KG1 (cell line): ENCODE results near the gene POGK.
"Not testable (repeated sequence)": the region's sequence is repeated elsewhere in the genome, so short reads cannot be mapped to it uniquely, and the experiment has no call there.

Experiments used
- DNase-seq: peaks from one replicate; lab custom pipeline; 2025; lab: John Stamatoyannopoulos, UW

POGK gene

DNA sequence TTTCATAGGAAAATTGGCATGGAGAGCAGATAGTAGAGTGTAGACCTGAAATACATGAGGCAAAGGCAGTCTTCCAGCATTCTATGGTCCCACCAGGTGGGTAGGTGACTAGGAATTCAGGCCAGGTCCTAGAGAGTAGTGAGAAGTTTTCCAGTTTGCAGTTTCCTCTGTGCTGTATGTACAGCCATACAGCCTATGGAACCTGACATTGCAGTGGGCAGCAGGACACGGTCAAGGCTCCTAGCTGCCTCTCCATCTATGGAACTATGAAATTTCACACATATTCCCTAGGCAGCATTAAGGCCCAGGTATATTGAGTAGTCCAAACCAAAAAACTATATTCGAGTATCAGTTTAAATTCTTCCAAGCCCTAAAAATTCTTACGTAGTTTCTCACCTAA, 16.3 kb downstream of the POGK start:
- DNase-seq: no peak

DNA sequence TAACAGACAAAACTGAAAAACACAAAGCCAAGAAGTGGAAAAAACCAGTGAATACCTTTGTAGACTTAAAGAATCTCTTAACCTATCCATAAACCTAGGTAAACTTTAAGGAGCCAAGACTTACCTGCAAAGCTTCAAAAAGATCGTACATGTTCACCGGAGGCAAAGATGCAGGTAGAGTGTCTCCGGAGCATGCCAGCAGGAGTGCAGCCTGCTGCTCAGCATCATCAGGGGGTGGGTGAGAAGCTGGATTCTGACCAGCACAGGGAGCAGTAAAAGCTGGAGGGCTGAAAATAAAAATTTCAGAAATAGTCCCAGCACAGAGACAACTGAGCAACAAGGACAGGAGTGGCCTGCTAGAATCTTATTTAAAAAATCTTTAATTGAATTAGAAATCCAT, 18.7 kb downstream of the POGK start:
- no peak for DNase-seq

DNA sequence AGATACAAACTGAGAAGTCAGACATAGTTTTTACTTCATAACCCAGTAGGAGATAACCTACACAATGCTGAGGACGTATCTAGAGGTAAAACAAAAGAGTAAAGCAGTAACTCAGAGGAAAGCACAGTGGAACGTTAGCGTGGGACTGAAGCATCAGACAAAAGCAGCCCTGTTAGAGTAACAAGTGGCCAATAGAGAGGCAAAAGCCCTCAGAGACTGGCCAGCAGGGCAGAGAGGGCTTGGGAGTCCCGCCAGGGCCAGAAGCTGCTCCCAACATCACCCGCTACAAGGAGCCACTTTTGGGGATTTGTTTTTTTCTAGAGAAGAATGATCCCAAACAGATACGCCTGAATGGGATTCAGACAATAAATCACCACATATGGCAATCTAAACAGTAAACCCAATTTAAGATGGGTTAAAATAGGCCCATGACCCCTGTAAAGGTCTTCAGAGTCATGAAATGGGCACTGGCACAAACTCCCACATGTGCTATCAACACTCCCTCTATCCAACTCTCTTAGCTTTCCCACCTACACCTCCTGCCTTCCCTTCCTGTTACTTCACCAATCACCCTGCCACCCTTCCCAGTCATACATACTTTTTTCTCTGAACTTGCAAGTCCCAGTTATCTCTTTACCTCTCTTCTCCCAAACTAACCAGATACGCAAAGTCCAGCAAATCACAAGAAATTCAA, 19.6 kb downstream of the POGK start:
- no peak for DNase-seq

DNA sequence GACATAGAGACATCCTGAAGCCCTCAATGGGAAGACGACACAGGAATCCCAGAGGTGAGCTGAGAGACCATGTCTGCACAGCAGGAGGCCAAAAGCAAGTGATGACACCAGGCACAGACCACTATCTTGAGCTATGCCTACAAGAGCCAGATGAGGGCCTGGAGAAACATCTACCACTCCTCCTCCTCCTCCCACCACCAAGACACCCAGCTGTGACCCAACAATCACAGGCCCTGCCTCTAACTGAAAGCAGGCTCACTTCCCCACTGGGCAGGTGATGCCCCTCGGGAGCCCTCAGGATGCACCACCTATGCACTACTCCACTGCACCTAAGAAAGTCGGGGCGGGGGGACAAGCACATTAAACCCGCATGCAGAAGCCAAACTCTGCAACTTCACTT, 20.3 kb downstream of the POGK start:
- no peak for DNase-seq

DNA sequence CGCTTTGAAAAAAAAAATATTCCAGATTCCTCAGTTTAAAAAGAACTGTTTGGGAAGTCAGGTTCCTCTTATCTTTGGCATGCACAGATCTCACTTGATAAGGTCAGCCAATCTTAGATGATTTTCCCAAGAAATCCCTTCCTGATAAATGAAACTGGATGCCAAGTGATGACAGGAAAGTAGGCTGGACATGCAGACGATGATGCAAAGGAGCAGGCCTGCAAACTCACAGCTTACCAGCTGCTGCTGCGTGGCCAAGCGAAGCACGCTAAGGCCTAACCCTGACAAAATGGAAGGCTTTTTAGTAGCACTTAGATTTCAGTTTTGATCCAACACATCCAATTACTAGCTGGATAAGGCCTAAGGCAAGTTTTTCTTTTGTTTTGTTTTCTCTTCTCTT, 26.7 kb downstream of the POGK start:
- no peak for DNase-seq

DNA sequence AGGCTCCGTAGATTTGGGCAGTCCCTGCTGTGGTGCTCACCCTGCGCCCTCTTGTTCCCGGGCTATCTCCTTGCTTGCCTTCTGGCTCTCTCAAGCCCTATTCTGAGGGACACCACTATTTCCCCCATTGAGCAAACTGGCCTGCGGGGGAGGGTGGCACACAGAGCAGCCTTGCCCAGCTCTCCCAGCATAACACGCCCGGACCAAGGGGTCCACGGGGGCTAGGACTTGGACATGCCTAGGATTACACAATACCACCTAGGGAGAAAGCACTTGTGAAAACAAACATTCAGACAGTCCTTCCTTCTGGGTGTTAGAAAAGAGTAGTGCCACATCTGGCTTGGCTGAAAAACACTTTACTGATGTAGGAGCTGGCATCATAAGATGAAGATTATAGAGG, 29.4 kb downstream of the POGK start:
- DNase-seq: no peak

DNA sequence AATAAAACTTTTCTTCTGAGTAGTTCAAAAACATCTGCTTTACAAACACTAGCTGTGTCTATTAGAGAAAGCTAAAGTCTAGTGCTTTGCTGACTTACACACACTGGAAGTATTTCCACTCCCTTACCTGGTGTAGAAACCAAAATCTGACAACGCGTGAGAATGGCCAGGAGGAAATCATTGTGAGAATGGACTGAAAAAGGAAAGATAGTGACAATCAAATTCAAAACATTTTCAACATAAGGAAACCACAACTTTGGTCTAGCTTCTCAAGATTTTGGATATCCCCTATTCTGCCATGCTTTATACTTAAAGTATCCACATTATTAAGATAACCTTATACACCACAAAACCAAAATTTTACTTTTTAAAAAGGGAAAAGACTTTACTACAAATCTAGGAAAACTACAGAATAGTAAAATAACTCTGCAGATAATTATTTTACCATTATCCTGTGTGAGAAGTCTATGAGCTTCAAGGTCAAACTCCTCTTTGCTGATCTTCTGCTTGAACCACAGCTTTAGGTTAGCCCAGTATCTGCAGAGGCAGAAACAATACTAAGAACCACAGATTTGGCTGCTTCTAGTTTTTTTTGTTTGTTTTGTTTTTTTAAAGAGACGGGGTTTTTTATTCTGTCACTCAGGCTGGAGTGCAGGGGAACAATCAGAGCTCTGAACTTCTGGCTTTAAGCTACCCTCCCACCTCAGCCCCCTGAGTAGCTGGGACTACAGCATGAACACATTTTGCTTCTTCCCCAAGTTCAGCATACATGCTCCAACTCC, 30.2 kb downstream of the POGK start:
- no peak for DNase-seq

DNA sequence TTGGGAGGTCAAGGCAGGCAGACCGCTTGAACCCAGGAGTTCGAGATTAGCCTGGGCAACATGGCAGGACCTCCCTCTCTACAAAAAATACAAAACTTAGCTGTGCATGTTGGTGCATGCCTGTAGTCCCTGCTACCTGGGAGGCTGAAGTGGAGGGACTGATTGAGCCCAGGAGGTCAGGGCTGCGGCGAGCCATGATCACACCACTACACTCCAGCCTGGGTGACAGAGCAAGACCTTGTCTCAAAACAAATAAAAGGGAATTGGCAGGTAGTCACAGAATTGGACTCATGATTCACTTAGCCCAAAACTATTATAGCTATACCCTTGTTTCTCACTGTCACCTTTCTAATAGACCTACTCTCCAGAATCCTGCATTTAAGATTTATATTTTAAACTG, 31.3 kb downstream of the POGK start:
- no peak for DNase-seq

DNA sequence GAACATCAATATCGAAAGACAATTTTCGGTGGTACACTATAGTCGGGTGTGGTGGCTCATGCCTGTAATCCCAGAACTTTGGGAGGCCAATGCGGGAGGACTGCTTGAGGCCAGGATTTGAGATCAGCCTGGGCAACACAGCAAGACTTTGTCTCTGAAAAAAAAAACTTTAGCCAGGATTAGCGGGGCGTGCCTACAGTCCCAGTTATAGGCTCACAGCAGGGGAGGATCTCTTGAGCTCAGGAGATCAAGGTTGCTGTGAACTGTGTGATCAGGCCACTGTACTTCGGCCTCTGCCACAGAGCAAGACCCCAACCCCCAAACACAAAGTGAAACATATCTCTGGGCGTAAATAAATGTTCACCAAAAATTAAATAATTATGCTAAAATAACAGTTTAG, 35.2 kb downstream of the POGK start:
- DNase-seq: no peak

DNA sequence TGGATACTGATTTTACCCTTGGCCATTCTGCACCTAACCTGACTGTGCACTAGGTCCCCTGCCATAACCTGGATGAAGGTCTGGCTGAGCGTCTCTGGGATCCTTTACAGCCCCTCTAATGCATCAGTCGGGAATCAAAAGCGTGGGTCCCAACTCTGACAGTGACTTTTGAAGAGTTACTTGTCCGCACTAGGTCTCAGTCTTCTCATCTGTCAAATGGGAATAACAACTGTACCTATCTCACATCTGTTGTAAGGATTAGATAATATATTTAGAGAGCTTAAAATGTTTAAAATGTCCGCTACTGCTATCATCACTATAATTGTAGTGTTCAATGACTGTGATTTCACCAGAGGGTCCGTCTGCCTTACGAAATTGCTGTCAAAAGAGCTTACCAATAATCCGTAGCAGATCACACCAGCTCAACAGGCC, 36.0 kb downstream of the POGK start:
- DNase-seq: no peak

DNA sequence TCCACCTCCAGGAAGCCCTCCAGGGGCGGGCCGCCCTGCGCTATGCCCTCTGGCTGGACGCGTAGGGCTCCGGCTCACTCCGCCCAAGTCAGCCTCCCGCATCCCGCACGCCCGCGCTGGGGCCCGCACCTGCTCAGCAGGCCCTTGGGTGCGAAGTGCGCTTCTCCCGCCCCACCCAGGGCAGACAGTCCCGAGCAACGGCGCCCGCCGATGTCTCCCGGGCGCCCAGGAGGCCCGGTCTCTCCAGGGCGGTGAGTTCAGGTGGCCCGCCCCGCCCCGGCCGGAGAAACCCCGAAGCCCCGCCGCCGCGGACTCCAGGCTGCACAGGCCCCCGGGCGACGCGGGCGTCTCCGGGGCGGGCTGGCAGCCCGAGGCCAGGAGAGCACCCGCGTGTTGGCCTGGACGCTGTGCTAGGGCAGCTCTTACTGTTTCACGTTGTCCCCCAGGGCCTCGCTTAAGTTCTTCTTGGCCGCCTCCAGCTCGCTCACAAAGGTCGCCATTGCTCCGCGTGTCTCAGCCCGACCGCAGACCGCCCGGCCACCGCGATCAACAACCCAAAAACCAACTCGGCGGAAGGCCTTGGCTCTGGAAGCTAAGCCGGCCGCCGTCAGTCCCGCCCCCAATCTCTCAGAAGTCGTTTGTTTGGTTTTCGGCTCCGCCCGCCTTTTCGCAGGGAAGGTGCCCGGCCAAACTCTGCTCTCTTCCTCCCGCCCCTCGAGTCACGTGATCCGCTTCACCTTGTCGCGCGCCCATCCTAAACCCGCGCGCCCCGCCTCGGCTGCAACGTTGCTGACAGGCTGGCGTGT, 36.7 kb downstream of the POGK start, which contains the start of gene TADA1:
Gene TADA1 (minus strand): TSS at position 531 of the 806 bp plus-strand sequence. CDS start 31 bp downstream, at position 500.
- peak; percentile 94 for DNase-seq

DNA sequence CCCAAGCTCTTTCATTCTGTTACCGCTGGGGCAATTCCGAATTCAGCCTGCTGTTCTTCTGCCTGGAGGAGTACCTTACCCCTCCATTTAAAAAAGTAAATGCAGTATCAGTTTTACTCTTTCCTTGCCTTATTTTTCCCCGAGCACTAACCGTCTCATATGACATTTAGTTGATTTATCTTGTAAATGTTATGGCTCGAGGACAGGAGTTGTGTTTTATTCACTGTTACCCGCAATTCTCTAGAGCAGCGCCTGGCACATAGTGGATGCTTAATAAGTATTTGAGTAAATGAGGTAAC, 37.2 kb downstream of the POGK start:
- no peak for DNase-seq

DNA sequence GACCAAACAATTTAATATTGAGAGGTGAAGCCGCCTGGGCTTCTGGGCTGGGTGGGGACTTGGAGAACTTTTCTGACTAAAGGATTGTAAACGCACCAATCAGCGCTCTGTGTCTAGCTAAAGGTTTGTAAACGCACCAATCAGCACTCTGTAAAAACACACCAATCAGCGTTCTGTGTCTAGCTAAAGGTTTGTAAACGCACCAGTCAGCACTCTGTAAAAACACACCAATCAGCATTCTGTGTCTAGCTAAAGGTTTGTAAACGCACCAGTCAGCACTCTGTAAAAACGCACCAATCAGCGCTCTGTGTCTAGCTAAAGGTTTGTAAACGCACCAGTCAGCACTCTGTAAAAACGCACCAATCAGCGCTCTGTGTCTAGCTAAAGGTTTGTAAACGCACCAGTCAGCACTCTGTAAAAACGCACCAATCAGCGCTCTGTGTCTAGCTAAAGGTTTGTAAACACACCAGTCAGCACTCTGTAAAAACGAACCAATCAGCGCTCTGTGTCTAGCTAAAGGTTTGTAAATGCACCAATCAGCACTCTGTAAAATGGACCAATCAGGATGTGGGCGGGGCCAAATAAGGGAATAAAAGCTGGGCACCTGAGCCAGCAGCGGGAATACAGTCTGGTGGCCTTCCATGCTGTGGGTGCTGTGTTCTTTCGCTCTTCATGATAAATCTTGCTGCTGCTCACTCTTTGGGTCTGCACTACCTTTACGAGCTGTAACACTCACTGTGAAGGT, 39.1 kb downstream of the POGK start:
- not testable (repeated sequence) for DNase-seq

DNA sequence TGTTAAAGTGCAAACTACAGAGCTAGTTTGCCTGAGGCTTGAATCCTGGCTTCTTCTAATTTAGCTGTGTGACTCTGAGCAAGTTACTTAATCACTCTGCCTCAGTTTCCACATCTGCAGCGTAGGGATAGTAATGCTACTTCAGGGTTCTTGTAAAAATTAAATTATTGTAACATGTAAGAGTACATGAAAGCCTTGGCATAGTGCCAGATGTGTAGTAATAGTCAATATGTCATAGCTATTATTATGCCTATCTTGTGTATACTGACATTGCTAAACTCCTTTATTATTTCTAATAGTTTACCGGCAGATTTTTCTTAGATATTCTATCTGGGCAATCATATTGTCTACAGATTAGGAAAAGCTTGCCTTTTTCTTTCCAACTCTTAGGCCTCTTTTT, 43.6 kb downstream of the POGK start:
- DNase-seq: no peak

DNA sequence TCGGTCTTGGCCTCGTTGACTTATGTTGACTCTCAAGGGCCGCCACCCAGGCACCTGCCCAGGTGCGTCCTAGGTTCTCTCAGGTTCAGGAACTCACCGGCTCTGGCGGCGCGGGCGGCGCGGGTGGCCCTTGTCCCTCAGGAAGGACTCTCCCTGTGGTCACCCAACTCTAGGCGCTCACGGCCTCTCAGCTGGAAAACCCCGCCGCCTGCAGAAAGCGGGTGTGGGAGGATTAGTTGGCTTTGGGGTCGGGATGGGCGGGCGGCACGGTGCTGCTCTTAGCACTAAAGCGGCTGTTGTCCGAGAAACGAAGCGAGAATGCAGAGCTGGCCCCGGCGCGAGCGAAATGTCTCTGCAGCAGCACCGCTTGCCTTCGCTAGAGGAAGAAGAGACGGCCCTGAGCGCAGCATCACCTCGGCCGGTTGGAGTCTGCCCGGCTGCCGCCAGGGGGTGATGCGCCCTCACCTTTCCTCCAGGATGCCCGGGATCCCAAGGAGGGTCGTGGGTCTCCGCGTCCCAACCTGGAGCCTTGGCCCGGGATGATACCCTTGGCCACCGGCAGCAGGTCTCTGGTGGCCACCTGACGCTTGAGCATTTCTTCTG, 44.9 kb downstream of the POGK start:
- no peak for DNase-seq

DNA sequence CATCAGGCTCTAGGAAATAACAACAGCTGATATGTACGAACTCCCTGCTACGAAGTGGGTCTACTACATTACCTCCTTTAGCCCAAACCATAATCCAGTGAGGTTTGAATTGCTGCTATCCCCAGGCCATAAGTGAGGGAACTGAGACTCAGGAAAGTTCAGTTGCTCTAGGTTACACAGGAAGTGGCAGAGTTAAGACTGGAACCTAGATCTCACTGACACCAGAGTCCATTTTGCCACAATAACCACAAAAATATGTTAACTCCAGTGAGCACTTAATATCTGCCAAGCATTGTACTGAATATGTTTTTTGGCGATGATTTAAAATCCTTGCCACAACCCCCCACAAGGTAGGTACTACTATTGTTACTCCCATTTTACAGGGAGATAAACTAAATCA, 45.7 kb downstream of the POGK start:
- no peak for DNase-seq

DNA sequence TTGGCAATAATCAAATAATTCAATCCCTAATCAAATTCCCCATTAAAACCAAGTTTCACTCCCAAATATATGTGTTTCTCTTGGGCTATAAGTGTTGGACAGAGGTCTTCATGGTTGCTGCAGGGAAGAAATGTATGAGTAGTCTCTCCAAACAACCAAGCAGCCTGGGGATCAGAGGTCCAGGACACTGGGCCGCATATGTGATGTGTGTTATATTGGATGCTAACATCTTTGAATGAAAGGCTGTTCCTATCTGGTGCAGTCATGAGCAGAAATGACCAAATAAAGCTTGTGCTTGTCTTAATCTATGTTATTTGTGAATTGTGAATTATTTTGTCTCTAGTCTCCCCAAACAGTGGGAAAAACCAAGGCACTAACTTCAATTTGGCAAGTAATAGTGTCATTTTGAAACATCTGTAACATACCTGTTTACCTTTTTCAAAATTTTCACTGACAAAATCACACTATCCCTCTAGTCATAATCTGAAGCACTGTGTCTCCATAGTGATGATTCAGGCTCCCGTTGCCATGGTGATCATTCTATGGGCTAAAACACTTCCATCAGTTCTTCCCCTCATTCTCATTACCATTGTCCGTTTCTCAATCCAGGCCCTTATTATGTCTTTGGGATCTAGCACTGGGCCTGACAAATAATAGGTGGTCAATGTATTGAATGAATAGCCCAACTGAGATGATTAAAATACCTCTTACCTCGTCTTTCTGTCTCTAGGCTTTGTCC, 49.3 kb downstream of the POGK start:
- no peak for DNase-seq

DNA sequence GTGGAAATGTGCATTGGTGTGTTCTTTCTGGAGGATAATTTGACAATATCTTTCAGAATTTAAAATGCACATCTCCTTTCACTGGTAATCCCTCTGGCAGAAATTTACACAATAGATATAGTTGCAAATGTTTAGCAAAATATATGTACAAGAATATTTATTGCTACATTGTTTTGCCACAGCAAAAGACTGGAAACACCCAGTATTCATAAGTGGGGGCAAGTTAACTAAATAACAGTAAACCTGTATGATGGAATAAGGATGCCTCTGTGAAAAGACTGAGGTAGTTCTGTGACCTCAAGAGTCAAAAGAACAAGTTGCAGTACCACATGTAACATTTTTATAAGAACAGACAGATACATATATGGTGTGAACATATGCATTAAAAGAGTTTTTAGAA, 50.5 kb downstream of the POGK start:
- no peak for DNase-seq

DNA sequence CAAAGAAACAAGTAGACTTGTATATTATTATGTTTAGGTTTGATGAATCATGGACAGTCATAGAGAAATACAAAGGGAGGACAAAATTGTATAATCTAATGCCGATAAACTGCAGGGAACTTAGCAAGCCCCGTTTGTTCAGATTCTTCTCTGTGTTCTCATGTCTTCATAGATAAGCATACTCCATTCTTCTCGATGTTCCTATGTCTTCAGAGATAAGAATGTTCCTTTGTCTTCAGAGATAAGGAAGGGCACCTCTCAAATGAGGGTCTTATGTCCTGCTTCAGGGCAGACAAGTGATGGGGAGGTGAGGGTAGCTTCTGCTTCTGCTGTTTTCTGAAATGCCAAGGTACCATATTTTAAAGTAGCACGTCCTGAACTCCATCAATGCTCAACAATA, 56.5 kb downstream of the POGK start:
- DNase-seq: no peak

DNA sequence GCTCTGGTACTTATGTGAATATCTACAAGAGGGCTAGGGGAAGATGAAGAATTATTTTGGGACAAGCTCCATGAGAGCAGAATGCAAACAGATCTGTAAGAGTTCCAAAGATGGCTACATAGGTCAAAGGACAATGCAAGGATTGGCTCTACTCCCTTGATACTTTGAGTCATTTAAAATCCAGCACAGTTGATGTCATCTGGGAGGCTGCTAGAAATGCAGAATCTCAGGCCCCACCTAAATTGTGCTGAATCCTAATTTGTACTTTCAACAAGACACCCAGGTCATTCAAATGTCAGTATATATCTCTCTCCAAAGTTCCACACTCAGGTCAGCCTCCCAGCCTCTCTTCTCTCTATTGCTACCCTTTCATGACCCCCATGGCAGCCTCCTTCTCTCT, 60.5 kb downstream of the POGK start:
- DNase-seq: no peak

DNA sequence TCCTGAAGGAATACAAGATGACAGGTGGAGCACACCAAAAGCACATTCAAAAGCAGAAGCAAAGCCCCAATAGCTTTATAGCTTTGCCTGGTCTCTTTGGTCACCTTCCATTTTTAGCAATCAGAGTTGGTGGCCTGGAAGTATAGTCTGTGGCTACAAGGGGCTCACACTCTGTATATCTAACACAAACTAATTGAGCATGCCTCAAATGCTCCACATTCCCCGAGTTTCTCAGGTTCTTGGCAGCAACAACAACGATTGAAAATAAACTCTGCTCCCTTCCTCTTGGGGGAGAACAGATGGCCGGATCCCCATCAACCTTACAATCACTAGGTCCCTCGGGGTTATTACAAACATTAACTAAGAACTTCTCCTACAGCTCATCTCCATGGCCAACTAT, 61.7 kb downstream of the POGK start:
- no peak for DNase-seq
